Body of pancreas (tissue), 4 donors: ENCODE measurements around the gene SH2B3.

Experiments used
- POLR2A ChIP-seq, 3 donors: fragments of 450-650 bp; IDR thresholded peaks; one replicate each; pipeline ENCODE4 v1.6.1; 2016; ENCODE audit warnings: antibody characterized with exemption in 3 of 3, mild to moderate bottlenecking in 2 of 3
- TF ChIP-seq, protein P1 (sequence below), 7 experiments: fragments of 450-650 bp in 4 of 7; fragments of 200-600 bp in 3 of 7; sonication (generic) in 3 of 7; IDR thresholded peaks; one replicate each; pipeline ENCODE4 v1.5.1; 2016 to 2019; ENCODE audit warnings: antibody characterized with exemption in 7 of 7

- TF ChIP-seq, protein P1, sequence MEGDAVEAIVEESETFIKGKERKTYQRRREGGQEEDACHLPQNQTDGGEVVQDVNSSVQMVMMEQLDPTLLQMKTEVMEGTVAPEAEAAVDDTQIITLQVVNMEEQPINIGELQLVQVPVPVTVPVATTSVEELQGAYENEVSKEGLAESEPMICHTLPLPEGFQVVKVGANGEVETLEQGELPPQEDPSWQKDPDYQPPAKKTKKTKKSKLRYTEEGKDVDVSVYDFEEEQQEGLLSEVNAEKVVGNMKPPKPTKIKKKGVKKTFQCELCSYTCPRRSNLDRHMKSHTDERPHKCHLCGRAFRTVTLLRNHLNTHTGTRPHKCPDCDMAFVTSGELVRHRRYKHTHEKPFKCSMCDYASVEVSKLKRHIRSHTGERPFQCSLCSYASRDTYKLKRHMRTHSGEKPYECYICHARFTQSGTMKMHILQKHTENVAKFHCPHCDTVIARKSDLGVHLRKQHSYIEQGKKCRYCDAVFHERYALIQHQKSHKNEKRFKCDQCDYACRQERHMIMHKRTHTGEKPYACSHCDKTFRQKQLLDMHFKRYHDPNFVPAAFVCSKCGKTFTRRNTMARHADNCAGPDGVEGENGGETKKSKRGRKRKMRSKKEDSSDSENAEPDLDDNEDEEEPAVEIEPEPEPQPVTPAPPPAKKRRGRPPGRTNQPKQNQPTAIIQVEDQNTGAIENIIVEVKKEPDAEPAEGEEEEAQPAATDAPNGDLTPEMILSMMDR (IDR thresholded peaks at IDR 0.05) = no peak
- no peak for TF ChIP-seq POLR2A (IDR thresholded peaks at IDR 0.05)
These were observed 25.7 kb upstream of the SH2B3 start for GRCh38 chr12:111379942-111380554.
